Adrenal gland (tissue), 5 donors: ENCODE measurements around the gene MEGF11.

Experiments
- POLR2A ChIP-seq, 2 donors: fragments of 450-650 bp; IDR thresholded peaks; one replicate each; pipeline ENCODE4 v1.6.1; 2017; ENCODE audit warnings: antibody characterized with exemption in 2 of 2, mild to moderate bottlenecking in 2 of 2, moderate library complexity in 1 of 2
- TF ChIP-seq, protein P1 (sequence below), 6 experiments: fragments of 450-650 bp in 4 of 6; fragments of 200-600 bp in 2 of 6; sonication (generic) in 1 of 6; IDR thresholded peaks; 1 replicate in 5 of 6; 2 replicates in 1 of 6; pipeline versions ENCODE4 v1.5.1 to v1.8.0; 2016 to 2021; ENCODE audit warnings: antibody characterized with exemption in 6 of 6, mild to moderate bottlenecking in 2 of 6, moderate library complexity in 1 of 6
- donor health status: DM: no; HTN: no; CAD: no.

- TF ChIP-seq, protein P1, sequence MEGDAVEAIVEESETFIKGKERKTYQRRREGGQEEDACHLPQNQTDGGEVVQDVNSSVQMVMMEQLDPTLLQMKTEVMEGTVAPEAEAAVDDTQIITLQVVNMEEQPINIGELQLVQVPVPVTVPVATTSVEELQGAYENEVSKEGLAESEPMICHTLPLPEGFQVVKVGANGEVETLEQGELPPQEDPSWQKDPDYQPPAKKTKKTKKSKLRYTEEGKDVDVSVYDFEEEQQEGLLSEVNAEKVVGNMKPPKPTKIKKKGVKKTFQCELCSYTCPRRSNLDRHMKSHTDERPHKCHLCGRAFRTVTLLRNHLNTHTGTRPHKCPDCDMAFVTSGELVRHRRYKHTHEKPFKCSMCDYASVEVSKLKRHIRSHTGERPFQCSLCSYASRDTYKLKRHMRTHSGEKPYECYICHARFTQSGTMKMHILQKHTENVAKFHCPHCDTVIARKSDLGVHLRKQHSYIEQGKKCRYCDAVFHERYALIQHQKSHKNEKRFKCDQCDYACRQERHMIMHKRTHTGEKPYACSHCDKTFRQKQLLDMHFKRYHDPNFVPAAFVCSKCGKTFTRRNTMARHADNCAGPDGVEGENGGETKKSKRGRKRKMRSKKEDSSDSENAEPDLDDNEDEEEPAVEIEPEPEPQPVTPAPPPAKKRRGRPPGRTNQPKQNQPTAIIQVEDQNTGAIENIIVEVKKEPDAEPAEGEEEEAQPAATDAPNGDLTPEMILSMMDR (IDR thresholded peaks at IDR 0.05), result no peak
- no peak for TF ChIP-seq POLR2A (IDR thresholded peaks at IDR 0.05)
Observed at GRCh38 chr15:66089509-66089908, 164.0 kb downstream of the MEGF11 start.
